Cardiac muscle cell (in vitro differentiated cells and primary cell): ENCODE results near the gene PER1. TPM values are rescaled to one million over a fixed set of nuclear protein-coding genes. Genes with fewer than 3 reads are reported as not detected.
A peak's percentile ranks its signal among the peaks of the same experiment; 100 is the strongest.

ENCODE experiments used
- DNase-seq, 2 donors: peaks; one replicate each; pipeline versions ENCODE4 v3.0.0 to v3.0.0-alpha.2; 2010 to 2017; ENCODE audit warnings: low read depth in 1 of 2, low spot score in 1 of 2
- H3K27ac ChIP-seq: fragments of 200-600 bp; sonication (generic); 2 replicates; pipeline ENCODE4 v1.5.1; 2016
- H3K27me3 ChIP-seq: fragments of 200-600 bp; sonication (generic); 2 replicates; pipeline ENCODE4 v1.6.0; 2016; ENCODE audit warnings: control low read depth
- H3K36me3 ChIP-seq: fragments of 200-600 bp; sonication (generic); 2 replicates; pipeline ENCODE4 v1.5.1; 2016; ENCODE audit warnings: control low read depth
- H3K4me1 ChIP-seq: fragments of 200-600 bp; sonication (generic); 2 replicates; pipeline ENCODE4 v1.8.1; 2017; ENCODE audit warnings: low read depth, mild to moderate bottlenecking, mixed run types
- H3K4me3 ChIP-seq: fragments of 200-600 bp; sonication (generic); 2 replicates; pipeline ENCODE4 v1.5.1; 2016; ENCODE audit warnings: mild to moderate bottlenecking
- H3K9me3 ChIP-seq: fragments of 200-600 bp; sonication (generic); 2 replicates; pipeline ENCODE4 v1.5.1; 2017; ENCODE audit warnings: low read depth, mild to moderate bottlenecking, control low read depth
- CTCF ChIP-seq: IDR thresholded peaks from 2 replicates; pipeline ENCODE4 v1.5.1; 2012; ENCODE audit warnings: low read depth, mild to moderate bottlenecking, low read length
- polyA plus RNA-seq: library from polyadenylated mRNA; unstranded; fragments of >200 nt; fragmentation: Nextera tagmentation; extraction: Ambion mirVana; gene quantifications from 2 replicates; pipeline ENCODE4 v1.2.1, GENCODE V29; 2016
- total RNA-seq: library from RNA; depleted of rRNA; stranded (reverse); fragments of >200 nt; gene quantifications from 2 replicates; pipeline ENCODE4 v1.2.3, GENCODE V29; 2016

Gene PER1
- total and polyA plus RNA-seq, 2 experiments from 2014 or later: 28.2 to 51.9 TPM

GRCh38 chr17:8091033-8091687 lies 61.0 kb downstream of the PER1 start:
- Histone ChIP-seq H3K27ac (no peak overlapping the region), H3K4me1 (no peaks in the 10 kb centered on the region), H3K9me3 (no peaks in the 10 kb centered on the region), H3K4me3 (no peak overlapping the region), H3K36me3 (no peaks in the 10 kb centered on the region), H3K27me3 (peaks cover 36% of the 10 kb centered on the region)
- peak in 1 of 2 donors; percentile 9 for DNase-seq
- TF ChIP-seq CTCF: no peak

Other genes with a start within 250 kb of the PER1 start
- 20.3 and 26.1 TPM in 2 replicates for gene RNF227, start 236.1 kb downstream of the PER1 start, total RNA-seq
- 5.2 and 5.8 TPM in 2 replicates for gene RNF227, start 236.1 kb downstream of the PER1 start, polyA plus RNA-seq
- gene KCNAB3, start 222.5 kb downstream of the PER1 start, total RNA-seq: 1.8 and 3.3 TPM in 2 replicates
- gene KCNAB3, start 222.5 kb downstream of the PER1 start, polyA plus RNA-seq: 1.3 and 1.4 TPM in 2 replicates
- gene TRAPPC1, start 220.5 kb downstream of the PER1 start, total RNA-seq: 92.0 and 110 TPM in 2 replicates
- gene TRAPPC1, start 220.5 kb downstream of the PER1 start, polyA plus RNA-seq: 340 and 386 TPM in 2 replicates
- 19.6 and 42.6 TPM in 2 replicates for gene CNTROB, start 220.2 kb downstream of the PER1 start, total RNA-seq
- 23.1 and 44.0 TPM in 2 replicates for gene CNTROB, start 220.2 kb downstream of the PER1 start, polyA plus RNA-seq
- gene GUCY2D, start 149.8 kb downstream of the PER1 start, total RNA-seq: 1.1 TPM in 1 of 2 replicates, not detected in the other
- gene GUCY2D, start 149.8 kb downstream of the PER1 start, polyA plus RNA-seq: 0.54 and 3.7 TPM in 2 replicates
- gene ALOX15B, start 113.3 kb downstream of the PER1 start, total RNA-seq: 0.18 and 0.33 TPM in 2 replicates
- gene ALOX15B, start 113.3 kb downstream of the PER1 start, polyA plus RNA-seq: 0.12 TPM in 1 of 2 replicates, not detected in the other
- 0.42 and 1.6 TPM in 2 replicates for gene ALOX12B, start 64.7 kb downstream of the PER1 start, total RNA-seq
- gene ALOX12B, start 64.7 kb downstream of the PER1 start, polyA plus RNA-seq: 2.1 and 2.3 TPM in 2 replicates
- gene ALOXE3, start 33.9 kb downstream of the PER1 start, total RNA-seq: not detected in 2 replicates
- 0.10 TPM in 1 of 2 replicates, not detected in the other for gene ALOXE3, start 33.9 kb downstream of the PER1 start, polyA plus RNA-seq
- gene HES7, start 28.3 kb downstream of the PER1 start, total RNA-seq: 0.32 and 6.2 TPM in 2 replicates
- 1.1 and 1.5 TPM in 2 replicates for gene HES7, start 28.3 kb downstream of the PER1 start, polyA plus RNA-seq
- 22.5 and 35.7 TPM in 2 replicates for gene VAMP2, start 10.5 kb upstream of the PER1 start, total RNA-seq
- 102 and 118 TPM in 2 replicates for gene VAMP2, start 10.5 kb upstream of the PER1 start, polyA plus RNA-seq
- 39.8 and 40.7 TPM in 2 replicates for gene TMEM107, start 24.0 kb upstream of the PER1 start, total RNA-seq
- 54.6 and 62.4 TPM in 2 replicates for gene TMEM107, start 24.0 kb upstream of the PER1 start, polyA plus RNA-seq
- 19.7 and 26.4 TPM in 2 replicates for gene BORCS6, start 37.8 kb upstream of the PER1 start, total RNA-seq
- 13.2 and 13.7 TPM in 2 replicates for gene BORCS6, start 37.8 kb upstream of the PER1 start, polyA plus RNA-seq
- gene AURKB, start 58.2 kb upstream of the PER1 start, total RNA-seq: 15.1 and 77.7 TPM in 2 replicates
- 17.8 and 133 TPM in 2 replicates for gene AURKB, start 58.2 kb upstream of the PER1 start, polyA plus RNA-seq
- 7.4 and 15.6 TPM in 2 replicates for gene CTC1, start 95.7 kb upstream of the PER1 start, total RNA-seq
- gene CTC1, start 95.7 kb upstream of the PER1 start, polyA plus RNA-seq: 17.1 and 23.0 TPM in 2 replicates
- gene PFAS, start 96.9 kb upstream of the PER1 start, total RNA-seq: 49.9 and 62.5 TPM in 2 replicates
- gene PFAS, start 96.9 kb upstream of the PER1 start, polyA plus RNA-seq: 48.2 and 62.0 TPM in 2 replicates
- gene RANGRF, start 136.3 kb upstream of the PER1 start, total RNA-seq: 40.0 and 43.6 TPM in 2 replicates
- gene RANGRF, start 136.3 kb upstream of the PER1 start, polyA plus RNA-seq: 75.5 and 89.2 TPM in 2 replicates
- 3.5 and 9.5 TPM in 2 replicates for gene SLC25A35, start 143.0 kb upstream of the PER1 start, total RNA-seq
- gene SLC25A35, start 143.0 kb upstream of the PER1 start, polyA plus RNA-seq: 6.0 and 7.9 TPM in 2 replicates
- gene ARHGEF15, start 157.8 kb upstream of the PER1 start, total RNA-seq: 1.1 and 3.0 TPM in 2 replicates
- gene ARHGEF15, start 157.8 kb upstream of the PER1 start, polyA plus RNA-seq: 0.17 and 0.73 TPM in 2 replicates
- not detected in 2 replicates for gene ODF4, start 187.4 kb upstream of the PER1 start, total RNA-seq
- gene ODF4, start 187.4 kb upstream of the PER1 start, polyA plus RNA-seq: not detected in 2 replicates
- 3,276 and 3,592 TPM in 2 replicates for gene RPL26, start 230.8 kb upstream of the PER1 start, total RNA-seq
- gene RPL26, start 230.8 kb upstream of the PER1 start, polyA plus RNA-seq: 486 and 538 TPM in 2 replicates
- gene RNF222, start 245.4 kb upstream of the PER1 start, total RNA-seq: not detected in 2 replicates
- 0.17 and 0.37 TPM in 2 replicates for gene RNF222, start 245.4 kb upstream of the PER1 start, polyA plus RNA-seq